AG09309 (cell line): Measurements from ENCODE around the gene OR52B4.
"Not testable (repeated sequence)": the region's sequence is repeated elsewhere in the genome, so short reads cannot be mapped to it uniquely, and the experiment has no call there.

ENCODE experiments used
- DNase-seq: peaks from one replicate; pipeline ENCODE4 v3.0.0-alpha.2; 2010; ENCODE audit warnings: low read depth
- H3K4me3 ChIP-seq: 2 replicates; pipeline ENCODE4 v1.5.1; 2011; ENCODE audit warnings: mild to moderate bottlenecking, low read depth, low read length, moderate library complexity; ENCODE audit not compliant: control insufficient read depth
- CTCF ChIP-seq: IDR thresholded peaks from 2 replicates; pipeline ENCODE4 v1.5.1; 2011; ENCODE audit warnings: mild to moderate bottlenecking, low read depth, low read length, inconsistent platforms; ENCODE audit not compliant: insufficient read depth, control insufficient read depth; ENCODE audit errors: missing control alignments

The OR52B4 gene

GRCh38 chr11:4385978-4386740 lies 18.0 kb upstream of the OR52B4 start:
- no peak for TF ChIP-seq CTCF
- no peak overlapping the region for H3K4me3 ChIP-seq
- DNase-seq: no peak

- TF ChIP-seq CTCF: no peak
- H3K4me3 ChIP-seq: no peak overlapping the region
- DNase-seq: no peak
These were observed 13.7 kb upstream of the OR52B4 start for GRCh38 chr11:4381901-4382300.

- TF ChIP-seq CTCF: no peak
- no peak for DNase-seq
- H3K4me3 ChIP-seq: no peak overlapping the region
These were observed 7.4 kb upstream of the OR52B4 start for GRCh38 chr11:4375431-4376140.

- no peak for DNase-seq
- TF ChIP-seq CTCF: no peak
- no peak overlapping the region for H3K4me3 ChIP-seq
These were observed 2.0 kb upstream of the OR52B4 start for GRCh38 chr11:4370166-4370565.

- DNase-seq, H3K4me3 ChIP-seq: not testable (repeated sequence)
These were observed 20.0 kb downstream of the OR52B4 start for GRCh38 chr11:4348142-4348541.

GRCh38 chr11:4345366-4345765 lies 22.8 kb downstream of the OR52B4 start:
- not testable (repeated sequence) for DNase-seq, H3K4me3 ChIP-seq

GRCh38 chr11:4334356-4334755 lies 33.8 kb downstream of the OR52B4 start:
- DNase-seq, H3K4me3 ChIP-seq: not testable (repeated sequence)
